GM18498 (cell line): ENCODE results near the gene CAPS.
"Not testable (repeated sequence)": the region's sequence is repeated elsewhere in the genome, so short reads cannot be mapped to it uniquely, and the experiment has no call there.

ENCODE experiments used
- ATAC-seq: cut with Tn5 transposase; IDR thresholded peaks from one replicate; pipeline ENCODE4 v1.9.1; 2021; ENCODE audit warnings: mild to moderate bottlenecking, moderate library complexity; ENCODE audit not compliant: unreplicated experiment

Gene CAPS

GRCh38 chr19:5913739-5914357 is at the start of gene CAPS:
TSS of gene CAPS (plus strand) at chr19:5914254. CDS start at chr19:5914407, 153 bp downstream.
- no peak for ATAC-seq

GRCh38 chr19:5864725-5865486 is 49.1 kb upstream of the CAPS start:
- no peak for ATAC-seq

GRCh38 chr19:5865772-5866171 is 48.3 kb upstream of the CAPS start:
- no peak for ATAC-seq

- ATAC-seq = no peak
Observed at GRCh38 chr19:5867201-5868136, 46.6 kb upstream of the CAPS start.

DNA sequence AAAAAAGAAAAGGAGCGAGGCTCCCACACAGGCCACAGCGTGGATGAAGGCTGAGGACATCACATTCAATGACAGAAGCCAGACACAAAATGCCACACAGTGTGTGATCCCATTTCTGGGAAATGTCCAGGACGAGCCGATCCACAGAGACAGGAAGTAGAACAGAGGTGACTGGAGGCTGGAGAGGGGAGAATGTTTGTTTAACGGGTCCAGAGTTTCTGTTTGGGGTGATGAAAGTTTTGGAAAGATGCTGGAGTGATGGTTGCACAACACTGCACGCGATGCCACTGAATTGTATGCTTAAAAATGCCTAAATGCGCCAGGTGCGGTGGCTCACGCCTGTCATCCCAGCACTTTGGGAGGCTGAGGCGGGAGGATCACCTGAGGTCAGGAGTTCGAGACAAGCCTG is 43.1 kb upstream of the CAPS start:
- no peak for ATAC-seq

GRCh38 chr19:5873617-5874199 is 40.3 kb upstream of the CAPS start:
- no peak for ATAC-seq

DNA sequence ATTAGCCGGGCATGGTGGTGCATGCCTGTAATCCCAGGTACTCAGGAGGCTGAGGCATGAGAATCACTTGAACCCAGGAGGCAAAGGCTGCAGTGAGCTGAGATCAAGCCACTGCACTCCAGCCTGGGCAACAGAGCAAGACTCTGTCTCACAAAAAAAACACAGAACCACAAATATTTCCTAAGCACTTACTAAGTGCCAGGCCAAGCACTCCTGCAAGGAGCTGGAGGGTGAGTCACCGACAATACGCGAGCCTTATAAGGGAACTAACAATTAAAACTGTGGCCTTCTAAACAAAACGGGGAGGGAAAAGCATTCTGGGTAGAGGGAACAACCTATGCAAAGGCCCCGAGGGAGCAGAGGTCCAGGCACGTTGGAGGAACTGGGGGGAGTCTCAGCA is 39.6 kb upstream of the CAPS start:
- ATAC-seq = not testable (repeated sequence)

GRCh38 chr19:5877427-5877826 is 36.6 kb upstream of the CAPS start:
- ATAC-seq = no peak

- no peak for ATAC-seq
Observed at GRCh38 chr19:5877882-5878281, 36.2 kb upstream of the CAPS start.

DNA sequence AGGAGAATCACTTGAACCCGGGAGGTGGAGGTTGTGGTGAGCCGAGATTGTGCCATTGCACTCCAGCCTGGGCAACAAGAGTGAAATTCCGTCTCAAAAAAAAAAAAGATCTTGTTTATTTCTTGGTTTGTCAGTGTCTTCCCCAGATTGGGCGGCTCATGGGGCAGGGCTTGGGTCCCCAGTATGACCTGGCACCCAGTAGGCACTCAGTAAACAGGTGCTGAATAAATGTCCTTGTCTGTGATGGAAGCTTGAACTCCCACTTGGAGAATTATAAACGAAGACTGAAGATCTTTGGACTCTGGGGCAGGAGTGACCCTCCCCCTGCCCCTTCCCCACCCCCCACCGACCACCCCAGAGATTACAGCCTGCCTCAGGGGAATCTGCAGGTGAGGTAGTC is 33.9 kb upstream of the CAPS start:
- no peak for ATAC-seq

GRCh38 chr19:5880604-5881078 is 33.4 kb upstream of the CAPS start:
- no peak for ATAC-seq

- ATAC-seq = no peak
Observed at GRCh38 chr19:5881543-5882299, 32.3 kb upstream of the CAPS start.

DNA sequence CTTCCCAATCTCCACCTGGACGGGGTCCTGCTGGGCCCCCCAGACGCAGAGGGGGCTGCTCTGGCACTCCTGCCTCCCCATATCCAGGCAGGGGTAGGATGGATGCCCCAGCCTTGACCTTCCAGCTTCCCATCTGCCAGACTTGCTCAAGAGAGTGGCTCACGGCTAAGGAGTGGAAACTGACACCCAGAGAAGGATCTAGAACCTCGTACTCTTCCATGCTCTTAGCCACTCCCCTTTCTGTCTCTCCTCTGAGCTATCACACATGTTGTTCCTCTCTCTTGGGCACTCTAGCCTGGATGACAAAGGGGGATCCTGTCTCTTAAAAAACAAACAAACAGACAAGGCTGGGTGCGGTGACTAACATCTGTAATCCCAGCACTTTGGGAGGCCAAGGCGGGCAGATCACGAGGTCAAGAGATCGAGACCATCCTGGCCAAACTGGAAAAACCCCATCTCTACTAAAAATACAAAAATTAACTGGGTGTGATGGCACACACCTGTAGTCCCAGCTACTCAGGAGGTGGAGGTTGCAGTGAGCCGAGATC is 31.6 kb upstream of the CAPS start:
- no peak for ATAC-seq

GRCh38 chr19:5883157-5883873 is 30.7 kb upstream of the CAPS start:
- ATAC-seq = not testable (repeated sequence)

DNA sequence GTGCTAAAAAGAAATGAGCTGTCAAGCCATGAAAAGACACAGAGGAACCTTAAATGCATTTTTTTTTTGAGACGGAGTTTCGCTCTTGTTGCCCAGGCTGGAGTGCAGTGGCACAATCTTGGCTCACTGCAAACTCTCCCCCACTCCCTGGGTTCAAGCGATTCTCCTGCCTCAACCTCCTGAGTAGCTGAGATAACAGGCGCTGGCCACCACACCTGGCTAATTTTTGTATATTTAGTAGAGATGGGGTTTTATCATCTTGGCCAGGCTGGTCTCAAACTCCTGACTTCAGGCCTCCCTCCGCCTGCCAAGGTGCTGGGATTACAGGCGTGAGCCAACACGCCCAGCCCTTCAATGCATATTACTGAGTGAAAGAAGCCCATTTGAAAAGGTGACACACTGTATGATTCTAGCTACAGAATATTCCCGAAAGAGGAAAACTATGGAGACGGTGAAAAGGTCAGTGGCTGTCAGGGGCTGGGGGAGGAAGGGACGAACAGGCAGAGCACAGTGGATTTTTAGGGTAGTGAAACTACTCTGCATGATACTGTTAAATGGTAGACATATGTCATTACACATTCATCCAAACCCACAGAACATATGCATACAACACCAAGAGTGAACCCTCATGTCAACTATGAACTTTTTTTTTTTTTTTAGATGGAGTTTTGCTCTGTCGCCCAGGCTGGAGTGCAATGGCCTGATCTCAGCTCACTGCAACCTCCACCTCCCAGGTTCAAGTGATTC is 29.8 kb upstream of the CAPS start:
- not testable (repeated sequence) for ATAC-seq

- no peak for ATAC-seq
Observed at GRCh38 chr19:5889288-5889971, 24.6 kb upstream of the CAPS start.

- no peak for ATAC-seq
Observed at GRCh38 chr19:5890099-5890498, 24.0 kb upstream of the CAPS start.

GRCh38 chr19:5891572-5891937 is 22.5 kb upstream of the CAPS start:
- no peak for ATAC-seq
